ENCODE results near the gene AMER3. TPM values are rescaled to one million over a fixed set of nuclear protein-coding genes. Genes with fewer than 3 reads are reported as not detected.

Gene AMER3
- total and polyA plus RNA-seq, 10 of the 15 experiments (the other 5 are each of a cell fraction or from before 2014, with no cell fraction given) = not detected

DNA sequence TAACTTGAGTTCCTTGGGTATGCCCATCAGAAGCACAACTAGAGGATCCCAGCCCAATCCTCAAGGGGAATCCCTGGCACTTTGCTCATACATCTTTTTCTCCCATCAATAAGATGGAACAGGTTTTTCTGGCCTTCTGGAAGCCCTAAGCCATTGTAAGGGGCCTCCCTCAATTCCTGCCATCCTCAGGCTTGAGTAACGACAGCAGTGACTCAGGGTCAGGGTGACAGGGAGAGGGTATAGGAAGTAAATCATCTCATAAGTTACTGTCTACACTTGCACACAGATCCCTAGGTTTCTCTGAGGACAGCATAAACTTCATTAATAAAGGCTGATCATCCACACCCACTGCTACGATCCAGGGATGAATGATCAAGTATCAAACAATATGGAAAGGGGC, 35.0 kb downstream of the AMER3 start:
- ChIA-PET POLR2A (no interaction called here), CTCF (interaction anchor here (1.7 kb wide), 1 partner anchor 83 kb away, joined by 6 read pairs; no protein-coding TSS in a partner anchor), SMC1A (ENCODE audit: uncharacterized antibody, unreplicated experiment) (interaction anchor here (0.5 to 1.1 kb wide), 2 partner anchors 84 to 97 kb away, joined by 3 read pairs; no protein-coding TSS in a partner anchor), RAD21 (ENCODE audit: unreplicated experiment) (interaction anchor here (0.7 kb wide), 1 partner anchor 34 kb away, joined by 3 read pairs; no protein-coding TSS in a partner anchor)
- Histone ChIP-seq H2AFZ (ENCODE audit: control insufficient read depth, low read depth, low read length) (no peak overlapping the region), H3K27ac (ENCODE audit: control insufficient read depth, insufficient read depth) (no peak overlapping the region), H3K4me2 (ENCODE audit: control insufficient read depth, insufficient read depth) (no peak overlapping the region), H3K79me2 (ENCODE audit: control insufficient read depth, insufficient read depth, low read length) (no peaks in the 10 kb centered on the region), H3K4me1 (ENCODE audit: control insufficient read depth, insufficient read depth, low read length) (no peaks in the 10 kb centered on the region), H3K9ac (ENCODE audit: control insufficient read depth, insufficient read depth, low read length) (no peak overlapping the region), H3K4me3 (no peak overlapping the region), H3K9me3 (replicated peaks; ENCODE audit: control insufficient read depth, insufficient read depth, low read length) (no peaks in the 10 kb centered on the region), H3K27me3 (replicated peaks in 1 of 2; ENCODE audit: control insufficient read depth in 2 of 2, insufficient read depth in 2 of 2, low read length in 1 of 2) (no peaks in the 10 kb centered on the region; a peak in 1 of 4 replicates), H3K36me3 (ENCODE audit: control insufficient read depth in 2 of 2, insufficient read depth in 2 of 2, low read length in 1 of 2) (no peaks in the 10 kb centered on the region), H4K20me1 (ENCODE audit: control insufficient read depth, insufficient read depth) (no peaks in the 10 kb centered on the region)
- in situ Hi-C loops (cut with MboI) = no loop called here
- 19% methylated on average over 2 of the region's 2 CpGs for WGBS (ENCODE audit: insufficient coverage, insufficient replicate concordance, low lambda C conversion rate, missing lambda C conversion rate)
- TF ChIP-seq, protein P1, sequence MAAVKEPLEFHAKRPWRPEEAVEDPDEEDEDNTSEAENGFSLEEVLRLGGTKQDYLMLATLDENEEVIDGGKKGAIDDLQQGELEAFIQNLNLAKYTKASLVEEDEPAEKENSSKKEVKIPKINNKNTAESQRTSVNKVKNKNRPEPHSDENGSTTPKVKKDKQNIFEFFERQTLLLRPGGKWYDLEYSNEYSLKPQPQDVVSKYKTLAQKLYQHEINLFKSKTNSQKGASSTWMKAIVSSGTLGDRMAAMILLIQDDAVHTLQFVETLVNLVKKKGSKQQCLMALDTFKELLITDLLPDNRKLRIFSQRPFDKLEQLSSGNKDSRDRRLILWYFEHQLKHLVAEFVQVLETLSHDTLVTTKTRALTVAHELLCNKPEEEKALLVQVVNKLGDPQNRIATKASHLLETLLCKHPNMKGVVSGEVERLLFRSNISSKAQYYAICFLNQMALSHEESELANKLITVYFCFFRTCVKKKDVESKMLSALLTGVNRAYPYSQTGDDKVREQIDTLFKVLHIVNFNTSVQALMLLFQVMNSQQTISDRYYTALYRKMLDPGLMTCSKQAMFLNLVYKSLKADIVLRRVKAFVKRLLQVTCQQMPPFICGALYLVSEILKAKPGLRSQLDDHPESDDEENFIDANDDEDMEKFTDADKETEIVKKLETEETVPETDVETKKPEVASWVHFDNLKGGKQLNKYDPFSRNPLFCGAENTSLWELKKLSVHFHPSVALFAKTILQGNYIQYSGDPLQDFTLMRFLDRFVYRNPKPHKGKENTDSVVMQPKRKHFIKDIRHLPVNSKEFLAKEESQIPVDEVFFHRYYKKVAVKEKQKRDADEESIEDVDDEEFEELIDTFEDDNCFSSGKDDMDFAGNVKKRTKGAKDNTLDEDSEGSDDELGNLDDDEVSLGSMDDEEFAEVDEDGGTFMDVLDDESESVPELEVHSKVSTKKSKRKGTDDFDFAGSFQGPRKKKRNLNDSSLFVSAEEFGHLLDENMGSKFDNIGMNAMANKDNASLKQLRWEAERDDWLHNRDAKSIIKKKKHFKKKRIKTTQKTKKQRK (IDR thresholded peaks at IDR 0.05; ENCODE audit: low read depth, low read length) = no peak
- TF ChIP-seq ZNF274 (IDR thresholded peaks at IDR 0.05; ENCODE audit: insufficient read depth, insufficient read length) = no peak
- no peak for TF ChIP-seq MYB (IDR thresholded peaks at IDR 0.05; ENCODE audit: borderline replicate concordance, low read depth, low read length)
- no peak for TF ChIP-seq GABPA (IDR thresholded peaks at IDR 0.05; ENCODE audit: low read depth)
- TF ChIP-seq NR2C1 (IDR thresholded peaks at IDR 0.05) = no peak
- DNase-seq (ENCODE audit: low read depth, low spot score) (no peak), FAIRE-seq (no peak), ATAC-seq (no peak)
- intact Hi-C loops (cut with micrococcal nuclease; ENCODE audit: unreplicated experiment) = no loop called here
- BruUV-seq (replicated peaks) = no TSS peak
